K562 (cell line): ENCODE data around the gene TBL1Y.

ENCODE experiments used
- ARID1B ChIP-seq: fragments of 450-650 bp; IDR thresholded peaks from 2 replicates; pipeline ENCODE4 v1.6.1; 2016; ENCODE audit warnings: antibody characterized with exemption, mild to moderate bottlenecking, inconsistent platforms
- CEBPB ChIP-seq: fragments of 450-650 bp; IDR thresholded peaks from 2 replicates; pipeline ENCODE4 v1.6.1; 2016; ENCODE audit warnings: missing genetic modification characterization, missing compliant biosample characterization
- CHD4 ChIP-seq: fragments of 200-600 bp; sonication (generic); IDR thresholded peaks from 3 replicates; pipeline ENCODE4 v1.6.1; 2012; ENCODE audit warnings: low read depth, mild to moderate bottlenecking, mixed read lengths, low read length, inconsistent platforms; ENCODE audit not compliant: insufficient read depth, insufficient replicate concordance, poor library complexity, severe bottlenecking
- HDAC6 ChIP-seq: IDR thresholded peaks from 2 replicates; pipeline ENCODE4 v1.6.1; 2012; ENCODE audit warnings: low read depth, mild to moderate bottlenecking, control low read depth, inconsistent platforms, low read length, moderate library complexity
- SMARCC2 ChIP-seq: fragments of 450-650 bp; IDR thresholded peaks from 2 replicates; pipeline ENCODE4 v1.6.1; 2017; ENCODE audit warnings: antibody characterized with exemption, moderate library complexity, mild to moderate bottlenecking, low read depth
- TCF3 ChIP-seq: sonication (generic); formaldehyde crosslinking; IDR thresholded peaks from 2 replicates; pipeline ENCODE4 v1.4.0; 2020; ENCODE audit warnings: mild to moderate bottlenecking, missing genetic modification reagents
- TOE1 ChIP-seq, 2 experiments: fragments of 450-650 bp in 1 of 2; sonication (generic) in 1 of 2; formaldehyde crosslinking in 1 of 2; IDR thresholded peaks; 2 replicates each; pipeline versions ENCODE4 v1.7.1 to v1.8.0; 2016 to 2022; ENCODE audit warnings: borderline replicate concordance in 2 of 2, mild to moderate bottlenecking in 2 of 2, antibody characterized with exemption in 1 of 2, inconsistent platforms in 1 of 2, low read depth in 1 of 2, missing genetic modification reagents in 1 of 2, moderate library complexity in 1 of 2
- TF ChIP-seq, protein P1 (sequence below): IDR thresholded peaks from 3 replicates; pipeline ENCODE4 v1.6.1; 2011; ENCODE audit warnings: borderline replicate concordance, mild to moderate bottlenecking; ENCODE audit not compliant: insufficient read length, insufficient read depth
- TF ChIP-seq, protein P2 (sequence below): fragments of 450-650 bp; IDR thresholded peaks from 2 replicates; pipeline ENCODE4 v1.6.1; 2017; ENCODE audit warnings: antibody characterized with exemption, mild to moderate bottlenecking
- TF ChIP-seq, protein P3 (sequence below), 2 experiments: fragments of 450-650 bp in 1 of 2; sonication (generic) in 1 of 2; formaldehyde crosslinking in 1 of 2; IDR thresholded peaks in 1 of 2; conservative IDR thresholded peaks in 1 of 2; 2 replicates each; pipeline versions ENCODE4 v1.6.1 to v1.8.1; 2016 to 2023; ENCODE audit warnings: mild to moderate bottlenecking in 2 of 2, moderate library complexity in 2 of 2, inconsistent platforms in 1 of 2, missing genetic modification reagents in 1 of 2
- TF ChIP-seq, protein P4 (sequence below): fragments of 200-600 bp; sonication (generic); IDR thresholded peaks from one replicate; pipeline ENCODE4 v1.6.1; 2012; ENCODE audit warnings: mild to moderate bottlenecking, low read depth, low read length, inconsistent platforms
- TF ChIP-seq, protein P5 (sequence below), 3 experiments: IDR thresholded peaks in 2 of 3; conservative IDR thresholded peaks in 1 of 3; 2 replicates each; pipeline ENCODE4 v1.5.1; 2011 to 2012; ENCODE audit warnings: low read length in 3 of 3, mild to moderate bottlenecking in 3 of 3, control low read depth in 2 of 3, improper control_type of control experiment in 1 of 3, inconsistent platforms in 1 of 3, low read depth in 1 of 3, mixed read lengths in 1 of 3, moderate library complexity in 1 of 3; ENCODE audit not compliant: insufficient read depth in 2 of 3

DNA sequence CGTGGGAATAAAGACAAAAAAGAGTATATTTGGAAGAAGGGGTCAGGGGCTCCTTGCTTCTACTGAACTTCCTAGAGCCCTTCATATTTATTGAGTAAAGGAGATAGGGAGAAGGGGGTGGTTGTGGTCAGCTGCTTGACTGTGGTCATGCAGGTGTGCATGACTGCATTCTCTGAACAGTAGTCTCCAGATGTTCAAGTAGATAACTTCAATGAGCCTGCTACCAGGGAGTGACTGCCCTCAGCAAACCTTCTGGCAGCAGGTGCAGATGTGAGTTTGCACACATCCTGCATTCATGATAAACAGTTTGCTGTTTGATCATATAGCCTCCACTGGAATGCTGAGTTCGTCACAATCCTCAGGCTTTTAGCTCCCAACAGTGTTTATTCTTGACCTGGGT, 10.6 kb downstream of the TBL1Y start:
- TF ChIP-seq CEBPB (tag): no peak
- TF ChIP-seq SMARCC2: no peak
- TF ChIP-seq, protein P1, sequence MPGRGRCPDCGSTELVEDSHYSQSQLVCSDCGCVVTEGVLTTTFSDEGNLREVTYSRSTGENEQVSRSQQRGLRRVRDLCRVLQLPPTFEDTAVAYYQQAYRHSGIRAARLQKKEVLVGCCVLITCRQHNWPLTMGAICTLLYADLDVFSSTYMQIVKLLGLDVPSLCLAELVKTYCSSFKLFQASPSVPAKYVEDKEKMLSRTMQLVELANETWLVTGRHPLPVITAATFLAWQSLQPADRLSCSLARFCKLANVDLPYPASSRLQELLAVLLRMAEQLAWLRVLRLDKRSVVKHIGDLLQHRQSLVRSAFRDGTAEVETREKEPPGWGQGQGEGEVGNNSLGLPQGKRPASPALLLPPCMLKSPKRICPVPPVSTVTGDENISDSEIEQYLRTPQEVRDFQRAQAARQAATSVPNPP: no peak
- no peak for TF ChIP-seq TCF3 (CRISPR knock-in tag)
- TF ChIP-seq CHD4: no peak
- no peak for TF ChIP-seq TOE1 (IDR thresholded peaks at IDR 0.05; ENCODE audit: borderline replicate concordance)
- no peak for TF ChIP-seq TOE1 (CRISPR knock-in tag; IDR thresholded peaks at IDR 0.05; ENCODE audit: borderline replicate concordance, low read depth)
- no peak for TF ChIP-seq HDAC6
- TF ChIP-seq, protein P2, sequence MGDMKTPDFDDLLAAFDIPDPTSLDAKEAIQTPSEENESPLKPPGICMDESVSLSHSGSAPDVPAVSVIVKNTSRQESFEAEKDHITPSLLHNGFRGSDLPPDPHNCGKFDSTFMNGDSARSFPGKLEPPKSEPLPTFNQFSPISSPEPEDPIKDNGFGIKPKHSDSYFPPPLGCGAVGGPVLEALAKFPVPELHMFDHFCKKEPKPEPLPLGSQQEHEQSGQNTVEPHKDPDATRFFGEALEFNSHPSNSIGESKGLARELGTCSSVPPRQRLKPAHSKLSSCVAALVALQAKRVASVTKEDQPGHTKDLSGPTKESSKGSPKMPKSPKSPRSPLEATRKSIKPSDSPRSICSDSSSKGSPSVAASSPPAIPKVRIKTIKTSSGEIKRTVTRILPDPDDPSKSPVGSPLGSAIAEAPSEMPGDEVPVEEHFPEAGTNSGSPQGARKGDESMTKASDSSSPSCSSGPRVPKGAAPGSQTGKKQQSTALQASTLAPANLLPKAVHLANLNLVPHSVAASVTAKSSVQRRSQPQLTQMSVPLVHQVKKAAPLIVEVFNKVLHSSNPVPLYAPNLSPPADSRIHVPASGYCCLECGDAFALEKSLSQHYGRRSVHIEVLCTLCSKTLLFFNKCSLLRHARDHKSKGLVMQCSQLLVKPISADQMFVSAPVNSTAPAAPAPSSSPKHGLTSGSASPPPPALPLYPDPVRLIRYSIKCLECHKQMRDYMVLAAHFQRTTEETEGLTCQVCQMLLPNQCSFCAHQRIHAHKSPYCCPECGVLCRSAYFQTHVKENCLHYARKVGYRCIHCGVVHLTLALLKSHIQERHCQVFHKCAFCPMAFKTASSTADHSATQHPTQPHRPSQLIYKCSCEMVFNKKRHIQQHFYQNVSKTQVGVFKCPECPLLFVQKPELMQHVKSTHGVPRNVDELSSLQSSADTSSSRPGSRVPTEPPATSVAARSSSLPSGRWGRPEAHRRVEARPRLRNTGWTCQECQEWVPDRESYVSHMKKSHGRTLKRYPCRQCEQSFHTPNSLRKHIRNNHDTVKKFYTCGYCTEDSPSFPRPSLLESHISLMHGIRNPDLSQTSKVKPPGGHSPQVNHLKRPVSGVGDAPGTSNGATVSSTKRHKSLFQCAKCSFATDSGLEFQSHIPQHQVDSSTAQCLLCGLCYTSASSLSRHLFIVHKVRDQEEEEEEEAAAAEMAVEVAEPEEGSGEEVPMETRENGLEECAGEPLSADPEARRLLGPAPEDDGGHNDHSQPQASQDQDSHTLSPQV: no peak
- TF ChIP-seq, protein P3, sequence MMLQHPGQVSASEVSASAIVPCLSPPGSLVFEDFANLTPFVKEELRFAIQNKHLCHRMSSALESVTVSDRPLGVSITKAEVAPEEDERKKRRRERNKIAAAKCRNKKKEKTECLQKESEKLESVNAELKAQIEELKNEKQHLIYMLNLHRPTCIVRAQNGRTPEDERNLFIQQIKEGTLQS (IDR thresholded peaks at IDR 0.05): no peak
- TF ChIP-seq, protein P3 (CRISPR knock-in tag; conservative IDR thresholded peaks at IDR 0.05): no peak
- no peak for TF ChIP-seq ARID1B
- TF ChIP-seq, protein P4, sequence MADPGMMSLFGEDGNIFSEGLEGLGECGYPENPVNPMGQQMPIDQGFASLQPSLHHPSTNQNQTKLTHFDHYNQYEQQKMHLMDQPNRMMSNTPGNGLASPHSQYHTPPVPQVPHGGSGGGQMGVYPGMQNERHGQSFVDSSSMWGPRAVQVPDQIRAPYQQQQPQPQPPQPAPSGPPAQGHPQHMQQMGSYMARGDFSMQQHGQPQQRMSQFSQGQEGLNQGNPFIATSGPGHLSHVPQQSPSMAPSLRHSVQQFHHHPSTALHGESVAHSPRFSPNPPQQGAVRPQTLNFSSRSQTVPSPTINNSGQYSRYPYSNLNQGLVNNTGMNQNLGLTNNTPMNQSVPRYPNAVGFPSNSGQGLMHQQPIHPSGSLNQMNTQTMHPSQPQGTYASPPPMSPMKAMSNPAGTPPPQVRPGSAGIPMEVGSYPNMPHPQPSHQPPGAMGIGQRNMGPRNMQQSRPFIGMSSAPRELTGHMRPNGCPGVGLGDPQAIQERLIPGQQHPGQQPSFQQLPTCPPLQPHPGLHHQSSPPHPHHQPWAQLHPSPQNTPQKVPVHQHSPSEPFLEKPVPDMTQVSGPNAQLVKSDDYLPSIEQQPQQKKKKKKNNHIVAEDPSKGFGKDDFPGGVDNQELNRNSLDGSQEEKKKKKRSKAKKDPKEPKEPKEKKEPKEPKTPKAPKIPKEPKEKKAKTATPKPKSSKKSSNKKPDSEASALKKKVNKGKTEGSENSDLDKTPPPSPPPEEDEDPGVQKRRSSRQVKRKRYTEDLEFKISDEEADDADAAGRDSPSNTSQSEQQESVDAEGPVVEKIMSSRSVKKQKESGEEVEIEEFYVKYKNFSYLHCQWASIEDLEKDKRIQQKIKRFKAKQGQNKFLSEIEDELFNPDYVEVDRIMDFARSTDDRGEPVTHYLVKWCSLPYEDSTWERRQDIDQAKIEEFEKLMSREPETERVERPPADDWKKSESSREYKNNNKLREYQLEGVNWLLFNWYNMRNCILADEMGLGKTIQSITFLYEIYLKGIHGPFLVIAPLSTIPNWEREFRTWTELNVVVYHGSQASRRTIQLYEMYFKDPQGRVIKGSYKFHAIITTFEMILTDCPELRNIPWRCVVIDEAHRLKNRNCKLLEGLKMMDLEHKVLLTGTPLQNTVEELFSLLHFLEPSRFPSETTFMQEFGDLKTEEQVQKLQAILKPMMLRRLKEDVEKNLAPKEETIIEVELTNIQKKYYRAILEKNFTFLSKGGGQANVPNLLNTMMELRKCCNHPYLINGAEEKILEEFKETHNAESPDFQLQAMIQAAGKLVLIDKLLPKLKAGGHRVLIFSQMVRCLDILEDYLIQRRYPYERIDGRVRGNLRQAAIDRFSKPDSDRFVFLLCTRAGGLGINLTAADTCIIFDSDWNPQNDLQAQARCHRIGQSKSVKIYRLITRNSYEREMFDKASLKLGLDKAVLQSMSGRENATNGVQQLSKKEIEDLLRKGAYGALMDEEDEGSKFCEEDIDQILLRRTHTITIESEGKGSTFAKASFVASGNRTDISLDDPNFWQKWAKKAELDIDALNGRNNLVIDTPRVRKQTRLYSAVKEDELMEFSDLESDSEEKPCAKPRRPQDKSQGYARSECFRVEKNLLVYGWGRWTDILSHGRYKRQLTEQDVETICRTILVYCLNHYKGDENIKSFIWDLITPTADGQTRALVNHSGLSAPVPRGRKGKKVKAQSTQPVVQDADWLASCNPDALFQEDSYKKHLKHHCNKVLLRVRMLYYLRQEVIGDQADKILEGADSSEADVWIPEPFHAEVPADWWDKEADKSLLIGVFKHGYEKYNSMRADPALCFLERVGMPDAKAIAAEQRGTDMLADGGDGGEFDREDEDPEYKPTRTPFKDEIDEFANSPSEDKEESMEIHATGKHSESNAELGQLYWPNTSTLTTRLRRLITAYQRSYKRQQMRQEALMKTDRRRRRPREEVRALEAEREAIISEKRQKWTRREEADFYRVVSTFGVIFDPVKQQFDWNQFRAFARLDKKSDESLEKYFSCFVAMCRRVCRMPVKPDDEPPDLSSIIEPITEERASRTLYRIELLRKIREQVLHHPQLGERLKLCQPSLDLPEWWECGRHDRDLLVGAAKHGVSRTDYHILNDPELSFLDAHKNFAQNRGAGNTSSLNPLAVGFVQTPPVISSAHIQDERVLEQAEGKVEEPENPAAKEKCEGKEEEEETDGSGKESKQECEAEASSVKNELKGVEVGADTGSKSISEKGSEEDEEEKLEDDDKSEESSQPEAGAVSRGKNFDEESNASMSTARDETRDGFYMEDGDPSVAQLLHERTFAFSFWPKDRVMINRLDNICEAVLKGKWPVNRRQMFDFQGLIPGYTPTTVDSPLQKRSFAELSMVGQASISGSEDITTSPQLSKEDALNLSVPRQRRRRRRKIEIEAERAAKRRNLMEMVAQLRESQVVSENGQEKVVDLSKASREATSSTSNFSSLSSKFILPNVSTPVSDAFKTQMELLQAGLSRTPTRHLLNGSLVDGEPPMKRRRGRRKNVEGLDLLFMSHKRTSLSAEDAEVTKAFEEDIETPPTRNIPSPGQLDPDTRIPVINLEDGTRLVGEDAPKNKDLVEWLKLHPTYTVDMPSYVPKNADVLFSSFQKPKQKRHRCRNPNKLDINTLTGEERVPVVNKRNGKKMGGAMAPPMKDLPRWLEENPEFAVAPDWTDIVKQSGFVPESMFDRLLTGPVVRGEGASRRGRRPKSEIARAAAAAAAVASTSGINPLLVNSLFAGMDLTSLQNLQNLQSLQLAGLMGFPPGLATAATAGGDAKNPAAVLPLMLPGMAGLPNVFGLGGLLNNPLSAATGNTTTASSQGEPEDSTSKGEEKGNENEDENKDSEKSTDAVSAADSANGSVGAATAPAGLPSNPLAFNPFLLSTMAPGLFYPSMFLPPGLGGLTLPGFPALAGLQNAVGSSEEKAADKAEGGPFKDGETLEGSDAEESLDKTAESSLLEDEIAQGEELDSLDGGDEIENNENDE: no peak
- TF ChIP-seq, protein P5, sequence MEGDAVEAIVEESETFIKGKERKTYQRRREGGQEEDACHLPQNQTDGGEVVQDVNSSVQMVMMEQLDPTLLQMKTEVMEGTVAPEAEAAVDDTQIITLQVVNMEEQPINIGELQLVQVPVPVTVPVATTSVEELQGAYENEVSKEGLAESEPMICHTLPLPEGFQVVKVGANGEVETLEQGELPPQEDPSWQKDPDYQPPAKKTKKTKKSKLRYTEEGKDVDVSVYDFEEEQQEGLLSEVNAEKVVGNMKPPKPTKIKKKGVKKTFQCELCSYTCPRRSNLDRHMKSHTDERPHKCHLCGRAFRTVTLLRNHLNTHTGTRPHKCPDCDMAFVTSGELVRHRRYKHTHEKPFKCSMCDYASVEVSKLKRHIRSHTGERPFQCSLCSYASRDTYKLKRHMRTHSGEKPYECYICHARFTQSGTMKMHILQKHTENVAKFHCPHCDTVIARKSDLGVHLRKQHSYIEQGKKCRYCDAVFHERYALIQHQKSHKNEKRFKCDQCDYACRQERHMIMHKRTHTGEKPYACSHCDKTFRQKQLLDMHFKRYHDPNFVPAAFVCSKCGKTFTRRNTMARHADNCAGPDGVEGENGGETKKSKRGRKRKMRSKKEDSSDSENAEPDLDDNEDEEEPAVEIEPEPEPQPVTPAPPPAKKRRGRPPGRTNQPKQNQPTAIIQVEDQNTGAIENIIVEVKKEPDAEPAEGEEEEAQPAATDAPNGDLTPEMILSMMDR (IDR thresholded peaks at IDR 0.05 in 2 of 3, conservative IDR thresholded peaks at IDR 0.05 in 1 of 3; ENCODE audit: insufficient read depth in 2 of 3, low read depth in 1 of 3, low read length in 3 of 3): no peak
